WTC11 (cell line): ENCODE data around the gene PPAT. TPM values are rescaled to one million over a fixed set of nuclear protein-coding genes. Genes with fewer than 3 reads are reported as not detected.
A peak's percentile ranks its signal among the peaks of the same experiment; 100 is the strongest.

Experiments
- ATAC-seq: fragments of 200-7000 bp; cut with Tn5 transposase; 2 replicates; pipeline ENCODE4 v1.10.0; 2021; ENCODE audit warnings: mild to moderate bottlenecking, moderate library complexity
- Bru-seq: library from RNA; stranded (reverse); fragments of 400-500 nt; gene quantifications from one replicate; lab custom pipeline; 2021; lab: Mats Ljungman, UMichigan
- CTCF ChIA-PET: fragments of 300-600 bp; sonication (Branson Sonifier 250); formaldehyde crosslinking; loops from one replicate; lab custom pipeline; 2021; ENCODE audit warnings: antibody characterized with exemption; lab: Charles Lee
- POLR2A ChIA-PET: fragments of 350-600 bp; sonication (Branson Sonifier 250); formaldehyde crosslinking; loops from one replicate; lab custom pipeline; 2021; ENCODE audit warnings: antibody characterized with exemption; lab: Charles Lee
- DNase-seq: peaks from one replicate; pipeline ENCODE4 v3.0.0; 2021; ENCODE audit warnings: low spot score
- H3K27ac Mint-ChIP-seq: 2 replicates; pipeline ENCODE4 v1.8.0; 2021; ENCODE audit warnings: mixed read lengths
- H3K27me3 Mint-ChIP-seq: 2 replicates; pipeline ENCODE4 v1.8.0; 2021; ENCODE audit warnings: low read depth, mild to moderate bottlenecking, moderate library complexity, mixed read lengths
- H3K36me3 Mint-ChIP-seq: 2 replicates; pipeline ENCODE4 v1.8.0; 2021; ENCODE audit warnings: mixed read lengths
- H3K4me1 Mint-ChIP-seq: 2 replicates; pipeline ENCODE4 v1.8.0; 2022; ENCODE audit warnings: mixed read lengths
- H3K4me3 Mint-ChIP-seq: 2 replicates; pipeline ENCODE4 v1.8.0; 2021; ENCODE audit warnings: mild to moderate bottlenecking, moderate library complexity, mixed read lengths
- H3K9me3 Mint-ChIP-seq: 2 replicates; pipeline ENCODE4 v1.8.0; 2021; ENCODE audit warnings: mixed read lengths
- ARID4B ChIP-seq: sonication (generic); formaldehyde crosslinking; IDR thresholded peaks from 2 replicates; pipeline ENCODE4 v1.8.0; 2023; ENCODE audit warnings: missing genetic modification reagents, mild to moderate bottlenecking, borderline replicate concordance
- ATF1 ChIP-seq: sonication (generic); formaldehyde crosslinking; IDR thresholded peaks from 2 replicates; pipeline ENCODE4 v1.8.1; 2023; ENCODE audit warnings: mild to moderate bottlenecking, moderate library complexity, missing genetic modification reagents
- CREM ChIP-seq: sonication (generic); formaldehyde crosslinking; IDR thresholded peaks from 2 replicates; pipeline ENCODE4 v1.8.1; 2022; ENCODE audit warnings: mild to moderate bottlenecking, missing genetic modification reagents, moderate library complexity
- E2F1 ChIP-seq: sonication (generic); formaldehyde crosslinking; IDR thresholded peaks from 2 replicates; pipeline ENCODE4 v1.8.0; 2022; ENCODE audit warnings: mild to moderate bottlenecking, missing genetic modification reagents
- EMX1 ChIP-seq: fragments of 250-450 bp; sonication (Bioruptor Pico); IDR thresholded peaks from 2 replicates; pipeline ENCODE4 v1.8.0; 2021; ENCODE audit warnings: mild to moderate bottlenecking
- ETV6 ChIP-seq: sonication (generic); formaldehyde crosslinking; IDR thresholded peaks from 2 replicates; pipeline ENCODE4 v1.8.1; 2022; ENCODE audit warnings: mild to moderate bottlenecking, missing genetic modification reagents
- FOXK1 ChIP-seq: sonication (generic); formaldehyde crosslinking; IDR thresholded peaks from 2 replicates; pipeline ENCODE4 v1.8.0; 2022; ENCODE audit warnings: mild to moderate bottlenecking, moderate library complexity, missing genetic modification reagents
- FOXP4 ChIP-seq: sonication (generic); formaldehyde crosslinking; IDR thresholded peaks from 2 replicates; pipeline ENCODE4 v1.8.0; 2022; ENCODE audit warnings: mild to moderate bottlenecking, missing genetic modification reagents
- GABPB1 ChIP-seq: sonication (generic); formaldehyde crosslinking; IDR thresholded peaks from 2 replicates; pipeline ENCODE4 v1.8.1; 2023; ENCODE audit warnings: mild to moderate bottlenecking, missing genetic modification reagents
- OVOL2 ChIP-seq: fragments of 250-450 bp; sonication (Bioruptor Pico); IDR thresholded peaks from 2 replicates; pipeline ENCODE4 v1.9.0; 2021; ENCODE audit warnings: mild to moderate bottlenecking, borderline replicate concordance
- SMAD3 ChIP-seq: sonication (generic); formaldehyde crosslinking; IDR thresholded peaks from 2 replicates; pipeline ENCODE4 v1.8.0; 2022; ENCODE audit warnings: missing genetic modification reagents, mild to moderate bottlenecking, borderline replicate concordance
- SP1 ChIP-seq: sonication (generic); formaldehyde crosslinking; conservative IDR thresholded peaks from 2 replicates; pipeline ENCODE4 v1.8.1; 2022; ENCODE audit warnings: missing genetic modification reagents
- TP53 ChIP-seq: sonication (generic); formaldehyde crosslinking; IDR thresholded peaks from 2 replicates; pipeline ENCODE4 v1.8.1; 2023; ENCODE audit warnings: mild to moderate bottlenecking, missing genetic modification reagents
- USF1 ChIP-seq: sonication (generic); formaldehyde crosslinking; IDR thresholded peaks from 2 replicates; pipeline ENCODE4 v1.8.0; 2022; ENCODE audit warnings: mild to moderate bottlenecking, missing genetic modification reagents
- ZBTB43 ChIP-seq: sonication (generic); formaldehyde crosslinking; IDR thresholded peaks from 2 replicates; pipeline ENCODE4 v1.8.1; 2023; ENCODE audit warnings: mild to moderate bottlenecking, missing genetic modification reagents
- ZNF232 ChIP-seq: sonication (generic); formaldehyde crosslinking; IDR thresholded peaks from 2 replicates; pipeline ENCODE4 v1.8.0; 2022; ENCODE audit warnings: mild to moderate bottlenecking, missing genetic modification reagents
- ZNF263 ChIP-seq: sonication (generic); formaldehyde crosslinking; IDR thresholded peaks from 2 replicates; pipeline ENCODE4 v1.8.1; 2022; ENCODE audit warnings: low read depth, mild to moderate bottlenecking, moderate library complexity, missing genetic modification reagents
- ZNF281 ChIP-seq: sonication (generic); formaldehyde crosslinking; IDR thresholded peaks from 2 replicates; pipeline ENCODE4 v1.8.0; 2023; ENCODE audit warnings: mild to moderate bottlenecking, missing genetic modification reagents
- ZNF396 ChIP-seq: fragments of 250-450 bp; sonication (Bioruptor Pico); IDR thresholded peaks from 2 replicates; pipeline ENCODE4 v1.8.0; 2021; ENCODE audit warnings: mild to moderate bottlenecking, moderate library complexity, borderline replicate concordance
- long read RNA-seq, 3 experiments: library from RNA in 1 of 3; library from capped mRNA in 1 of 3; library from polyadenylated mRNA in 1 of 3; unstranded in 2 of 3; stranded (forward) in 1 of 3; transcript quantifications; one replicate each; pipeline ENCODE4 v2.0.0, GENCODE V29; 2021
- total RNA-seq: library from RNA; stranded (reverse); gene quantifications from 3 replicates; pipeline ENCODE4 v1.2.3, GENCODE V29; 2021

PPAT gene
- total RNA-seq (83.4 to 91.0 TPM (median 89.0 TPM) in 3 replicates), Bru-seq, nascent RNA (percentile 96 among the genes with signal in this experiment)
- long read RNA-seq, experiment 1, full-length matches to known transcripts, result 474 of 568 reads
- long read RNA-seq, experiment 1, partial matches to known transcripts, result 26 of 568 reads
- long read RNA-seq, experiment 1, other reads (novel, unspliced or antisense), result 68 of 568 reads
- long read RNA-seq, experiment 2, transcript PPAT-201 (11 exons, 3,682 nt), result major isoform, 50 of 101 reads
- long read RNA-seq, experiment 2, partial matches to known transcripts, result 10 of 101 reads
- long read RNA-seq, experiment 2, other reads (novel, unspliced or antisense), result 41 of 101 reads
- long read RNA-seq, experiment 3, full-length matches to known transcripts, result 58 of 114 reads
- long read RNA-seq, experiment 3, partial matches to known transcripts, result 23 of 114 reads
- long read RNA-seq, experiment 3, other reads (novel, unspliced or antisense), result 33 of 114 reads

- peak; percentile 98 for DNase-seq
- H3K36me3 Mint-ChIP-seq, result peaks cover 18% of the 10 kb centered on the region
- H3K27me3 Mint-ChIP-seq, result no peaks in the 10 kb centered on the region; the same call in 1 of the 2 replicates
- H3K4me3 Mint-ChIP-seq, result peak within 1 kb of the TSS; percentile 97
- H3K27ac Mint-ChIP-seq, result peak within 1 kb of the TSS; percentile 98
- ATAC-seq, result peak; percentile 89
- H3K4me1 Mint-ChIP-seq, result peaks cover 42% of the 10 kb centered on the region
- ChIA-PET POLR2A (interaction anchor here (0.5 to 4.9 kb wide), 15 partner anchors 10 to 543 kb away, joined by 3 to 87 read pairs (median 7); partner anchors contain the start of genes AASDH, NOA1 and POLR2B), CTCF (interaction anchor here (0.9 to 2.3 kb wide), 7 partner anchors 10 to 487 kb away, joined by 3 to 16 read pairs (median 7); partner anchors contain the start of genes AASDH and CEP135)
- no peaks in the 10 kb centered on the region for H3K9me3 Mint-ChIP-seq
- TF ChIP-seq CREM, result peak; percentile 70; the same call in 1 of the 2 replicates
- no peak for TF ChIP-seq OVOL2 (CRISPR knock-in tag)
- TF ChIP-seq FOXP4 (CRISPR knock-in tag), result 0 out of 2 replicates have a peak, but pooled peaks have one; percentile 13
- no peak for TF ChIP-seq ZNF263 (CRISPR knock-in tag)
- TF ChIP-seq FOXK1, result peak; percentile 66
- TF ChIP-seq ATF1, result no peak
- TF ChIP-seq GABPB1 (CRISPR knock-in tag), result peak; percentile 11; the same call in 1 of the 2 replicates
- TF ChIP-seq EMX1 (CRISPR knock-in tag), result no peak
- TF ChIP-seq SP1 (CRISPR knock-in tag), result peak; percentile 83
- TF ChIP-seq E2F1 (CRISPR knock-in tag), result no peak; the same call in none of the 2 replicates
- no peak for TF ChIP-seq ZNF396 (CRISPR knock-in tag)
- TF ChIP-seq ZNF232 (CRISPR knock-in tag), result peak; percentile 20; the same call in 1 of the 2 replicates
- 0 out of 2 replicates have a peak, but pooled peaks have one; percentile 17 for TF ChIP-seq USF1 (CRISPR knock-in tag)
- peak; percentile 59; the same call in 1 of the 2 replicates for TF ChIP-seq ARID4B (CRISPR knock-in tag)
- TF ChIP-seq SMAD3, result peak; percentile 64; the same call in 1 of the 2 replicates
- peak; percentile 32; the same call in 1 of the 2 replicates for TF ChIP-seq ETV6 (CRISPR knock-in tag)
- 0 out of 2 replicates have a peak, but pooled peaks have one; percentile 37 for TF ChIP-seq ZBTB43 (CRISPR knock-in tag)
- peak; percentile 86 for TF ChIP-seq TP53 (CRISPR knock-in tag)
- no peak for TF ChIP-seq ZNF281 (CRISPR knock-in tag)
Measured at GRCh38 chr4:56435140-56435926, at the start of gene PPAT. TSS of gene PPAT (minus strand) at chr4:56435615. CDS start at chr4:56435477, 138 bp downstream.
